Germinal center (tissue), 1 donor: ENCODE results near the gene ALX4.

ENCODE experiments used
- DNase-seq: peaks from one replicate; pipeline ENCODE4 v3.0.0; 2012; ENCODE audit warnings: mixed read lengths, low spot score

Gene ALX4

DNA sequence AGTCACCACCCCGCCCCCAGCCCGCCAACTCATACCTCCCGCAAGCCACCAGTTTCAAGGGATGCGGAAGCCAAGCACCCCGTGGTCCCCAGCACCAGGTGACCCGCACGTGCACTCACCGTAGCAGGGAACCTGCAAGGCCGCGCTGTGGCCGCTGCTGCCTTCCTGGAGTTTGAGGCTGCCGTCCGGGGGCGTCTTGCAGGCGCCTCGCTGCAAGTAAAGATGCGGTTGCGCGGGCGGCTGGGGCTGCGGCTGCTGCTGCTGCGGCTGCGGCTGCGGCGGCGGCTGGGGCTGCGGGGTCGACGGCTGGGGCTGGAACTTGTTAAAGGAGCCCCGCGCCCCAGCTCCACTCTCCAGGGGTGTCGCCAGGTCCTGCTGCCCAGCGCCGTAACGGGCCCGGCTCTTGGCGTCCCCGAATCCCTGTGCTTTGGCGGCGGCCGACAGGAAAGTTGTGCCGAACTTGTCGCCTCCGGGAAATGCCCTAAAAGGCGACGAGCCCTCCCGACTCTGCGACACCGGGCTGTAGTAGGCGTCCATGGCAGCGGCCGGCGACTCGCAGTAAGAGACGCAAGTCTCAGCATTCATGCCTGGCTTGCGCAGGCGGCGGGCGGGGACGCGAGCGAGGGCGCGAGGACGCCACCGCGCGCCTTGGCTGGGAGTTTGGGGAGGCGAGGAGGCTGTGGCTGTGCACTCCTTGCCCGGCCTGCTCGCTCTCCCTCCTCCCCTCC is at the start of gene ALX4:
Gene ALX4 (minus strand): TSS at position 662 of the 728 bp plus-strand sequence. CDS start 77 bp downstream, at position 585.
- no peak for DNase-seq

DNA sequence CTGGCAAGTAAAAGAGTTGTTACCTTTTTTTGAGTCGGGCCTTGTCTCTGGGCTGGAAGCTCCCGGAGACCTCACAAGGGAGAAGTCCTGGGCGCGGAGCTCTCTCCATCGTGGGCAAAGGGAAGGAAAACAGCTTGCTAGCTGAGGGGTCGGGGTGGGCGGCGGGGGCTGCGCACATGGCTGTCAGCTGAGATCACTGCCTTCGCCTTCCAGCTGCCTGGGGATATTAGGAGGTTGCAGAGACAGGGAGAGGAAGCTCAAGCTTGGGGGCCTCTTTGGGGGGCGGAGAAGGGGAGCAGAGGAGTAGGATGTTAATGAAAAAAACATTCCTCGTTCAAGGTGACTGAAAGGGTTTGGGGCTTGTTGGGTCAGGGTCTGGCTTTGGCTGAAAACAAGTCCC is 49.2 kb upstream of the ALX4 start:
- no peak for DNase-seq

DNA sequence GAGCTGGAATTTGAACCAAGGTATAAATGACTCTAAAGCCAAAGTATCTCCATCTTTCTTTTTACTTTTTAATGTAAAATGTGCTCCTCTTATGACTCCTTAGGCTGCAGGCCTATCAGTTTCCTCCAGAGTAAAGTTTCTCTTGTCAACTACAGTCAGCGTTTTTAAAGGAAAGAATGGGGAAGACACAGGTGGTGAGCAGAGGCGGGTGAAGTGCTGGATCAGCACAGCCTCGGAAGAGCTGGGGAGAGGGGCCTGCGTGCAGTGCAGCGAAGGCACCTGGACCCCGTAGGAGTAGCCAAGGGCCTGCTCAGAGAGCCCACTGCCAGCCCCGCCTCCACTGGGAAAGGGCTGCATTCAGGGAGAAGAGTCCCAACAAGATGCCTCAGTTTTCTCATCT is 48.8 kb upstream of the ALX4 start:
- DNase-seq = no peak

DNA sequence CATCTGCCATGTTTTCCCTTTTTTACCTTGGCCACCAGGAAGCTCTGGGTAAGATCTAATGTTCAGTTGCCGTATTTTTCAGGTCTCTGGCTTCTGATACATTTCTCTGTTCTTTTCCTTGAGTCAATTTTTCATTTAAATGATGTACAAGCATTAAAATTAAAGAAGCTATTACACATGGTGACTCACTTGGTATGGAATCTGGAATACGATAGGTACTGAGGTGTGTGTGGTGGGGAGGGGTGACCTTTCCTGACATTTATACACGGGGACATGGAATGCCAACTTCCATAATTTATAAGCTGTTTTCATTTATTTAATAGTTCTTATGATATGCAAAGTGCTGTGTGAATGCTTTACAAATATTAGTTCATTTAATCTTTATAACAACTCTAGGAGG is 47.8 kb upstream of the ALX4 start:
- DNase-seq = no peak

DNA sequence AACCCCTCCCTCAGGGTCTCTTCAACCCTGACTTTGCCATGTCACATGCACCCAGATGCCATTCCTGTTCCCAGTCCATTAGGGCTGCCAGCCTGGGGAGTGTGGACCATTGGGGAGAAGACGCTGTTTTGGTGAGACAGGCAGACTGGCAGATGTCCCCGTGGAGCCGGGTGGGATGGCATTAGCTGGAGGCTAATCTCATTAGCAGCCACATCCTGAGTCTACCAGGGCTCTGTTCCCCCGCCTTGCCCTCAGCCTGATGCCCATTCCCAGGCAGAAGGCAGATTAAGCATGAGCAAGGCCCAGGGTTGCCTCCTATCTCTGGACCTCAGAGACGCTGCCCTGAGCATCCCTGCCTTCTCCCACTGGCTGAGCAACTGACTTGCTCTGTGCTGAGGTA is 46.4 kb upstream of the ALX4 start:
- no peak for DNase-seq

DNA sequence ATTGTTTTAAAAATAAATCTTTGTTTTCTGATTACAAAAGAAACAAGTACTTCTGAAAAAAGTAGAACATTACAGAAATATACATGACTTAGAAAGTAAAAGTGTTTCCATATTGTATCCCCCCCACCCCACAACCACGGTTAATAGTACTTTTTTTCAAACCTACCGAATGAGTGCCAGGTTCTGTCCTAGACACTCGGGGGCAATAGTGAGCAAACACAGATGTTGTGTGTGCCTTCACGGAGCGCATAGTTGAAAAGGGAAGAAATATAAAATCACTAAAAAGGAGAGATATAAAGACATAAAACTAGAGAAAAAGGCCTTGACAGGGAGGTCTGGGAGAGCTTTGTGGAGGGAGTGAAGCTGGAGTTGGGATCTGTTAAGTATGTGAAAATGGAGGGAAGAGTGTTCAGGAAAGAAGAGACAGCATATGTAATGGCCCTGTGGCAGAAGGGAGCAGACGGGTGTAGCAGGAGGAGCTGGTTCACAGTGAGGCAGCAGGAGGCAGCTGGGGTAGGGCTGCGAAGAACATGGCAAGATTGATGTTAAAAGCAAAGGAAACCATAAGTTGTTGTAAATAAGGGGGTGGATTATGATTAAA is 42.1 kb upstream of the ALX4 start:
- peak; percentile 12 for DNase-seq

DNA sequence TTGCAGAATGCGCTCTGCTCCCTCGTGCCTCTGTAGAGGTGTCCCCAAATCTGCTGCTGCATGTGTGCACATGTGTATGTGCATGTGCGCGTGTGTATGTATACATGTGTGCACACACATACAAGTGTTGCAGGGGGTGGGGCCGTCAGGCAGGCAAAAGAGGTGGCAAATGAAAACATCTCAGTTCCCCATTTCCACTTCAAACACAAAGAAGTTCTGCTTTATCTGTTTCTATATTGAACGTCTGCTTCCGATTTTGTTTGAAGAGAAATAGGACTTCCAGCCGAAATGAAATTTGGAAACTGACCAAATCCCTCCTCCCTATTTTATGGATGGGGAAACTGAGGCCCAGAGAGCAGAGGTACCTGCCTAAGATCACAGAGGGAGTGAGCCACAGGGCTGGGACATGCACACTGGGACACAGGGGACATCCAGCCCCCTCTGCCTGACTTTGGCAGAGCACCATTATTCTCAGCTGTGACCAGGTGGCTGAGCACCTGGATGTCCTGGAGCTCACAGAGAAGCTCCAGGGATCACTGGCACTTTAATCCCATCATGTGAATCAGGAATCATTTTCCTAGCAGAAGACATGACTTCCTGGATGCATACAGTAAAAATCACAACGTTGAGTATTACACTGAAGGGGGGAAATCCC is 41.2 kb upstream of the ALX4 start:
- DNase-seq = peak; percentile 30

DNA sequence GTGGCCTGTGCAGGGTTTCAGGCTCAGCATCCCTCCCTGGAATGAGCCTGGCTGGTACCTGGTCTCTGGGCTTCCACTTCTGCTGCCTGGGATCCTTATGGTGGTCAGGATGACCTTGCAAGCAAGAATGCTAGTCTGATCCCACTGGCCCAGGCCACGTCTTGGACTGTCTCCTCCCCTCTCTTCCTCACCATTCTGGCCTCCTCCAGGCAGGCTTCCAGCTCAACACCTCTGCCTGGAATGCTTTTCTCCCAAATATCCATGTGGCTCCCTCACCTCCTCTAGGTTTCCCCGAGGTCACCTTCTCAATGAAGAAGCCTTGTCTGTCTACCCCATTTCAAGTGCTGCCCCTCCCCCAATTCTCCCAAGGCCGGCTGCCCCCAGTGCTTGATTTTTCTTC is 39.4 kb upstream of the ALX4 start:
- DNase-seq = no peak

DNA sequence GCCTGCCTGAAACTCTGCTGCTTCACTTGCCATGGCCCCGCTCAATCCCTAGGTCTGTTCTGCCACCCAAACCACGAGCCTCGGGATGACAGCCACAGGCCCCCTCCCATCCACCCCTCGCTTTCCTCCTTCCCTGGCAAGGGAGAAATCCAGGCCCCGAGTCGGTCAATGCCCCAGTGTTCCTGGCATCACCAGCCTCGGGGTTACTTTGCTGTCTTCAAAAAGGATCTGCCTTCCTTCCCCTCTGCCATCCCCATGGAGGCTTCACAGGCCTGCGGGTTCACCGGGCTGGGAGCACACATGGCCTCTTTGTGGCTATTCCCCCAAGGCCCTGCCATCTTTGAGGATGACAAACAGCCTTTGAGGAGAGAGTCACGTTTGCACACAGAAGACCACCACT is 38.8 kb upstream of the ALX4 start:
- no peak for DNase-seq

DNA sequence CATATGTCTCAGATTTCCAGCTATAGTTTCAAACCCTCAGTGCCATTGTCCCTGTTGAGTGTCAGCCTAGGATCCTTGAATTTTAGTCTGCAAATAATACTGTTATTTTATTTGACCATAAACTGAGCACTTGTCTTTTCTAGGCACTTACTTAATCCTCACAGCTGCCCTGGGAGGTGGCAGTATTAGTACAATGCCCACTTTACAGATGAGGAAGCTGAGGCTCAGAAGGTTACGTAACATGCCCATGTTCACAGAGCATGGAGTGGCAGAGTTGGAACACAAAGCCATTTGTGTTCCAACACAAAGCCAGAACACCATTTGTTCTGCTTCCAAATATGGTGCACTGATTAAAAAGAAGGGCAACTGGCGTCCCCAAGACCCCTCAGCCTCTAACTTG is 38.2 kb upstream of the ALX4 start:
- no peak for DNase-seq

DNA sequence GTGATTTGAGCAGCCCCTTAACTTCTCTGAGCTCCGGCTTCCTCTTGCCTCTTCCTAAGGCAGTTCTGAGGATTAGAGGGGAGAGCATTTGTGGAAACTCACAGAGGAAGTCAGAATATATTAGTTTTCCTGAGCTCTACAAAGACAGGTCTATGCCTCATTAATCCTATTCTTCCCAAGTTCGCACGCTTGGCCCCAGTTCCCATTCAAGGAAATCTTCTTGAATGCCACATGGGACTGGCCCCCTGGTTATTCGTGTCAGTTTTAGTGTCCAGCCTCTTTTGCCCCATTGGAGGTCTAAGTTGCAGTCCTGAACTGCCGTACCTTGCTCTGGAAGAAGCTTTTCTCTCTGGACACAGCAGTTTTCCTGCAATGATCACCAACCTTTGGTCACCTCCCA is 37.6 kb upstream of the ALX4 start:
- no peak for DNase-seq

DNA sequence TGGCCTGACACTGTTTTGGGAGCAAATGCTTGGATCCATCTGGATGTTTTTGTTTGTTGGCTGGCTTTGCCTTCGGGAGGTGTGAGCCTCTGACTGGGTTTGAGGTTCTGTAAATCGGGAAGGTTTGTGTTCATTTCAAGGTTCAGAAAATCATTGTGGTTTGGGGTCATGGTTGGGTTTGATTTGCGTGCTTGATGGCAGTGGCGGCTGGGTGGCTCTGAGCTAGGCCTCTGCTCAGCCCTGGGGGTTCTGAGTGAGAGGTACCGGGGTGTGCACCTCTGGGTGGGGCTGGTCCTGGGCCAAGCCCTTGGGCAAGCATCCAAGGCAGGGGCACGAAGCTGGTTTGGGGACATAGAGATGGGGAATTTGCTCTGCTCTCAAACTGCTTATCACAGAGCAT is 37.0 kb upstream of the ALX4 start:
- DNase-seq = no peak

DNA sequence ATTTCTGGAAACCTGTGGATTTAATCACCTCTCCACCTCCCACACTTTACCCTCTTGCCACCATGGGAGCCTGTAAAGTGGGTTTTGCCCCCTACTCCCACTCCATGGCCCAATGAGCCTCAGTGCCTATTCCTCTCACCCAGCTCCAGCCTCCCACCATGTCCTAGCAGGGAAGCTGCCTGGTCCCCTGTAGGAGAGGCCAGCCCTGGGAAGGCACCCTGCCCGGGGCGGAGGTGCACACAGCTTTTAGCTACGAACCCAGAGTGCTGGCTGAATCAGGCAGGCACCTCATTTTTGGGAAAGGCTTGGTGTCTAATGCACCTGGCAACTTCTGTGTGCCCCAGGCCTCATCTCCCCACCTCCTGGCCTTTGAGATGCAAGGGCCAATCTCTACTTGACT is 35.8 kb upstream of the ALX4 start:
- no peak for DNase-seq

DNA sequence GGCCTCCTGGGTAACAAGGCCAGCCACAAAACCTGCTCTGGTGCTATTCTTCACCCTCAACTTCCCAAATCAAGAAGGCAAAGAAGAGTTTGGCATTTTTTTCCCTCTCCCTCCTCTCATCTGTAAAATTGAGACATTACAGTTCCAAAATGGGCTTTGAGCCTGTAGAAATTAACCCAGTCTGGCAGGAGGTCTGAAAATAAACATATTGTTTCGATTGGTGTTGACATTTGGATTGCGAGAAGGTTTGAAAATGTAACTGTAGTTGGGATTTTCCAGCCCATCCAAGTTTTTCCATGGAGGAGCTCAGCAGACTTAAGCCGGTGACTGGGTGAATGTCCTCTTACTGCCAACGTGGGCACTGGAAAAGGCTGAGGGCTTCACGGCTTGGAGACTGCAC is 35.0 kb upstream of the ALX4 start:
- no peak for DNase-seq

DNA sequence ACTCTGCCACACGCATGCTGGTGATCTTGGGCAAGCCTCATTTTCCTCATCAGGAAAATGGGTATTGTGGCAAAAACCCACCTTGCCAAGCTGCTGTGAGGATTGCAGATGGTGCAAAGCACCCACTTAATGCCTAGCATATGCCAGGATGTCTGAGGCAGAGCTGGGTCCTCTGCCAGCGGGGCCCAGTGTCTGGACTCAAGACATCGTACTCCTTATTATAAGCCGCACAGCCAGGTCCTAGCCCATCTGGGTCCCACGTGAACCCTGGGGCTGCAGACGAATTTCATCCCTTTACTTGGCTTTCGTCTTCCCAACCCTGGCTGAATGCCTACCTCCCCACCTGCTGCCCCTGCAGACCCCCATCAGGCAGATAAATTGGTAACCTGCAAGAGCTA is 34.5 kb upstream of the ALX4 start:
- no peak for DNase-seq

DNA sequence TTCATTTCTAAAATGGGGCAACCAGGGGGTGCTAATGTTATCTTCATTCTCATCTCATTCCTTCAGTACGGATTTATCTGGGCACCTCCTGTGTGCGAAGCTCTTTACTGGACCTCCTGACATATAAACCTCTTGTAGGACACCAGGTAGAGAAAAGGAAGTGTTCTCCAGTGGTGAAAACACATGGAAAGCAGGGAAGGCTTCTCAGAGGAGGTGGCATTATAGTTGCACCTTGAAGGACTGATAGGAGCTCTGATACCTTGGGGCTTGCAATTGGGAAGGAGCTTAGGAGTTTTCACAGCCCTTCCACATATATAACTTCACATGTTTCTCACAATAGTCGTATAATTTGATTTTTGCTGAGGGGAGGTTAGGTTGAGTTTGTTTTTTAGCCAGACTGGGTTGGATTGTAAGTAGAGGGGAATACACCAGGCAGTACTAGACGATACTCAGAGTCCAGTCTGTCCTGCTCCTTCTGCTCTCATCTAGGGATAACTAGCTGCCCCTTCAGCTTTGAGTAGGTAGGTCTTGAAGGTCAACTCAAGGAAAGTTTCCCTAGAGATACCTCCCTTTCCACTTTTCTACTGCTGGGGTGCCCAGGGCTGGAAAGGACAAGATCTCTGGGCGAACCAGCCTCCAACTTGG is 34.0 kb upstream of the ALX4 start:
- DNase-seq = no peak

DNA sequence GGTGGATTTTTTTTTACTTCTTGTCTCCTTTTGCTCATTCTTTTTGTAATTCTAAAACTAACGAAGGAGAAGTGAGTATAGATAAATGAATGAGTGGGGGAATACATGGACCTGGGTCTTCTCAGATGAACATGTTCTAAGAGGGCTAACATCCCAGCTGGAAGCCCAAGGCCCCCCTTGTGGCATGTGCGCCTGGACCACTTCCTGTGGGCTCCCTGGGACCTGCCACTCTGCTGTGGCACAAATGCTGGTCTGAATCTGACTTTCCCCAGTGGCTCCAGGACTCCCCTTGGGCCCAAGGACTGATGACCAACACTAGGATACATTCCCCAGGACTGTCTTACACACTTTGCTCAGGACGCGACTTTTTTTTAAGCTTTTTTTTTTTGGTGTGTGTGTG is 32.7 kb upstream of the ALX4 start:
- no peak for DNase-seq

DNA sequence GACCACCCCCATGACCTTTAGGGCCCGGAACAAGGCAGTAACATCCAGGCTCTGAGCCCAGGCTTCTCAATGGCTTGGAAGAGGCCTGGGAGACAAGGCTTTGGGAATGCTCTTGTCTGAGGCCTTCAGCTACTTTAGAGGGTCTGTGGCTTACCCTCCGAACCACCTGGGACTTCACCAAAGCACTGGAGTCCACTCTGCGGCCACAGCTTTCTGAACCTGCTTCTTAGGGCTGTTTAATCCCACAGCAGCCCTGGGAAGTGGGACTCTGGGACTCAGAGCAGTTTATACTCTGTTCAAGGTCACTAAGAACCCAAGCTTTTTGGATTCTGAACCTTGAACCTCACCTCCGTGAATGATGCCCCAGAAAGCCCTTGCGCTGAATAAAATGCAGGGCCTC is 30.7 kb upstream of the ALX4 start:
- DNase-seq = no peak

DNA sequence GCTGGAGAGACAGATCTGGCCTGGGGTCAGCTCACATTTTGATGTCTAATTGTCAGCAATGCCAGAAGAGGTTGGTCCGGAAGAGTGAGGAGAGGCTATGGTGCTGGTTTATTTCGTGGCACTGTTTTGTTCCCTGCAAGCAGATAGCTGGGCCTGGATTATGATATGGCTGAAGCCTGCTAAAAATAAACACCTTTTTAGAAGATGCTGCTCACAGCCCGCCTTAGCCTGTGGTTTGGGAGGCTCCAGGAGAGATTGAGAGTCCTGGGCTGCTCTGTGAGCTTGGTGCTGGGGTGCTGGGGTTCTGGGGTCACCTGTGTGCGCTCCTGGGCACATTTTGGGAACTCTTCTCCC is 29.6 kb upstream of the ALX4 start:
- DNase-seq = no peak

DNA sequence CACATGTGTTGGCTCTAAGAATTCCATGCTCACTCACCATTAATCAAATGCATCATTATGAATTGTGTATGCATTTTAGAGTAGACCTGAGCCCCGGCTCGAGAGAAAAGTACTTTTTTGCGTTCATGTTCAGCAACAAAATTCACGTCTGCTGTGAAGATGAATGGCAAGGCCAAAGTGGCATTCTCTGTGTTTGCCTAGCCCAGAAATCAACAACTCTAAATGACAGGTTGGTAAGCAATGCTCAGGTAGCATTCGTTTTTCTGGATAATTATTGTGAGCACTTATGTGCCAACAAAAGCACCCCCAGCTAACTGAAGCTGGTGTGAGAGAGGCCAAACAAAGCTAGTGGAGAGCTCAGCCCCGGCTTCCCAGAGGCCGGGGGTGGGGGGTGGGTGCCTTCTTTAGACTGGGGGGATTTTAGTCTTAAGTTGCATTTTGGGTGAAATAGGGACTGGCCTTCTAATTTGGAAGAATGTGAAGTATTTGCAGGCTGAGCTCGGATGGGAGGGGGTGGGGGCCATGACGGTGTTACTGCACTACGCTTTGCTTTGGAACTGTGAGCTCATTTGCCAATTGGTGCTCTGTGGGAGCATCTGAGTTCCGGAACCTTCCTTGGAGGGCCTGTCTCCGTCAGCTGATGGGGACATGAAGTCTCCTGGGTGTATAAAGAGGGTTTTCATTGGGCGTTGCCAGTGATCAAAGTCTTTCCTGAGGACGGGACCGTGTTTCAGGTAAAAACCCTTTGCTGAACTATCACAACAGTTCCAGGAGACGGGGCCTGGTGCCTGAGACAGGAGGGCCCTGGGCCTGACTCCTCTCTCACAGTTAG is 29.0 kb upstream of the ALX4 start:
- DNase-seq = no peak

DNA sequence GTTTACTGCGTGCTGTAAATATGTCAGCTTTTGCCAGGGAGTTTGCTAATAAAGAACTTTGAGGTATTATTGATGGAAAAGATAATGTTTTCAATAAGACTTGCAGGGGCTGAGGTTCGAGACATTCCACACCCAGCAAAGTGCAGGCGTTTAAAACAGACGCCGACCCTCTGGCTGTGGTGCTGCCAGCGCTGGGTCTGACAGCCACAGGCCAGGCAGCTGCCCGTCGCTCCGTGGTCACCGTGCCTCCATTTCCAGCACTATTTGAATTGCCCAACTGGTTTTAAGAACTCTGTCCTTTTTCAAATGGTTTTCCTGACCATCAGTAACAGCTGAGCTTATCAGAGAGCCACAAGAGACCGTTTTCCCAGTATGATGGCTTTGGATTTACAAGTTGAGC is 28.1 kb upstream of the ALX4 start:
- DNase-seq = no peak

DNA sequence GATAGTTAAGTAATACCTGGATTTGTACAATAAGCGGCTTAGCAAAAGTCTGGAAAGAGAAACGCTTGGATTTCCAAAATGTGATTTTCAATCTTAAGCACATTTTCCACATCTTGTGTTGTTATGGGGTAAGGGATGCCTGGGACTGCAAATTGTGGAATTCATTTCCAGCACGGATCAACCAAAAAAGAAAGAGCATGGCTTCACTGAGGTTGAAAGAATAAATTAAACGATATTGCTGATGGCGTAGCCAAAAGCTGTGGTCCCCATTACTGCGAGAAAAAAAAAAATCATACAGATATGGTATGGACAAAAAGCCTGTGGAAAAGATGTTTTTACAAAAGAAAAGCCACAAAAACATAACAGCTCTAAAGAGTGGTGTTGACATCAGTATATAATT is 26.0 kb upstream of the ALX4 start:
- no peak for DNase-seq
